H9 (cell line): ENCODE measurements around the gene RNF128. TPM values are rescaled to one million over a fixed set of nuclear protein-coding genes. Genes with fewer than 3 reads are reported as not detected.
"Not testable (repeated sequence)": the region's sequence is repeated elsewhere in the genome, so short reads cannot be mapped to it uniquely, and the experiment has no call there.

Experiments used
- DNase-seq: peaks from one replicate; pipeline ENCODE4 v3.0.0-alpha.2; 2017
- H2AFZ ChIP-seq: one replicate; pipeline ENCODE4 v1.6.1; 2013; ENCODE audit warnings: mild to moderate bottlenecking, low read length, control low read depth, moderate library complexity
- H2AK5ac ChIP-seq: 2 replicates; pipeline ENCODE4 v1.6.1; 2013; ENCODE audit warnings: low read length, control low read depth, mixed read lengths; ENCODE audit not compliant: insufficient read length
- H2BK120ac ChIP-seq: one replicate; pipeline ENCODE4 v1.6.1; 2013; ENCODE audit warnings: low read depth, mild to moderate bottlenecking, low read length, control low read depth, inconsistent platforms; ENCODE audit not compliant: poor library complexity, severe bottlenecking
- H2BK12ac ChIP-seq: 2 replicates; pipeline ENCODE4 v1.6.1; 2013; ENCODE audit warnings: low read length, control low read depth, mixed read lengths, low read depth; ENCODE audit not compliant: insufficient read length
- H2BK15ac ChIP-seq: 2 replicates; pipeline ENCODE4 v1.6.1; 2013; ENCODE audit warnings: low read depth, low read length, control low read depth
- H2BK20ac ChIP-seq: one replicate; pipeline ENCODE4 v1.6.1; 2013; ENCODE audit warnings: low read depth, mild to moderate bottlenecking, low read length, control low read depth, inconsistent platforms; ENCODE audit not compliant: poor library complexity, severe bottlenecking
- H2BK5ac ChIP-seq: 2 replicates; pipeline ENCODE4 v1.6.1; 2013; ENCODE audit warnings: low read length, control low read depth, mixed read lengths; ENCODE audit not compliant: insufficient read length
- H3K14ac ChIP-seq: 2 replicates; pipeline ENCODE4 v1.6.1; 2013; ENCODE audit warnings: low read length, control low read depth; ENCODE audit not compliant: insufficient read depth
- H3K18ac ChIP-seq: 2 replicates; pipeline ENCODE4 v1.6.1; 2013; ENCODE audit warnings: low read depth, mild to moderate bottlenecking, mixed read lengths, low read length, control low read depth; ENCODE audit not compliant: insufficient read length
- H3K23ac ChIP-seq: 2 replicates; pipeline ENCODE4 v1.6.1; 2013; ENCODE audit warnings: low read length, control low read depth, mixed read lengths, low read depth; ENCODE audit not compliant: insufficient read length
- H3K23me2 ChIP-seq: 2 replicates; pipeline ENCODE4 v1.6.1; 2013; ENCODE audit warnings: low read depth, mild to moderate bottlenecking, mixed read lengths, low read length, control low read depth; ENCODE audit not compliant: insufficient read length, poor library complexity, severe bottlenecking
- H3K27ac ChIP-seq: 2 replicates; pipeline ENCODE4 v1.5.1; 2013; ENCODE audit warnings: low read length, control low read depth, mixed read lengths, low read depth; ENCODE audit not compliant: insufficient read length
- H3K27me3 ChIP-seq: 2 replicates; pipeline ENCODE4 v1.6.1; 2013; ENCODE audit warnings: low read length, control low read depth, inconsistent platforms; ENCODE audit not compliant: insufficient read depth
- H3K4ac ChIP-seq: 2 replicates; pipeline ENCODE4 v1.6.1; 2013; ENCODE audit warnings: low read depth, mild to moderate bottlenecking, control low read depth, inconsistent platforms, low read length, moderate library complexity
- H3K4me1 ChIP-seq: 2 replicates; pipeline ENCODE4 v1.6.1; 2013; ENCODE audit warnings: low read length, control low read depth, inconsistent platforms; ENCODE audit not compliant: insufficient read depth
- H3K4me2 ChIP-seq: 2 replicates; pipeline ENCODE4 v1.6.1; 2013; ENCODE audit warnings: low read length, control low read depth, mixed read lengths; ENCODE audit not compliant: insufficient read length, insufficient read depth
- H3K56ac ChIP-seq: 2 replicates; pipeline ENCODE4 v1.6.1; 2013; ENCODE audit warnings: low read depth, mild to moderate bottlenecking, mixed read lengths, low read length, control low read depth; ENCODE audit not compliant: insufficient read length
- H3K79me1 ChIP-seq: 2 replicates; pipeline ENCODE4 v1.6.1; 2013; ENCODE audit warnings: low read depth, mild to moderate bottlenecking, moderate library complexity, low read length, control low read depth, inconsistent platforms; ENCODE audit not compliant: insufficient read depth, poor library complexity, severe bottlenecking
- H3K79me2 ChIP-seq: 2 replicates; pipeline ENCODE4 v1.6.1; 2013; ENCODE audit warnings: low read length, control low read depth, inconsistent platforms; ENCODE audit not compliant: insufficient read depth
- H3K9ac ChIP-seq: 2 replicates; pipeline ENCODE4 v1.6.1; 2013; ENCODE audit warnings: low read length, control low read depth, mixed read lengths; ENCODE audit not compliant: insufficient read length; ENCODE audit errors: extremely low read depth
- H3K9me3 ChIP-seq: one replicate; pipeline ENCODE4 v1.6.1; 2013; ENCODE audit warnings: low read depth, low read length, inconsistent platforms; ENCODE audit not compliant: control insufficient read depth
- H3T11ph ChIP-seq: one replicate; pipeline ENCODE4 v1.6.1; 2013; ENCODE audit warnings: mild to moderate bottlenecking, low read length, control low read depth, inconsistent platforms
- H4K20me1 ChIP-seq: one replicate; pipeline ENCODE4 v1.6.1; 2013; ENCODE audit not compliant: control insufficient read depth, insufficient read length, insufficient read depth
- H4K5ac ChIP-seq: 2 replicates; pipeline ENCODE4 v1.6.1; 2013; ENCODE audit warnings: low read depth, mild to moderate bottlenecking, mixed read lengths, low read length, control low read depth; ENCODE audit not compliant: insufficient read length
- H4K8ac ChIP-seq: replicated peaks from 2 replicates; pipeline ENCODE4 v1.6.1; 2013; ENCODE audit warnings: low read length, control low read depth, mixed read lengths, low read depth; ENCODE audit not compliant: insufficient read length
- H4K91ac ChIP-seq: 2 replicates; pipeline ENCODE4 v1.6.1; 2013; ENCODE audit warnings: low read depth, mild to moderate bottlenecking, moderate library complexity, mixed read lengths, low read length, control low read depth; ENCODE audit not compliant: insufficient read length
- H3K27ac Mint-ChIP-seq, 3 experiments: 2 replicates in 2 of 3; 3 replicates in 1 of 3; pipeline ENCODE4 v1.8.0; 2020 to 2021; ENCODE audit warnings: mixed read lengths in 3 of 3, mild to moderate bottlenecking in 1 of 3, moderate library complexity in 1 of 3
- H3K27me3 Mint-ChIP-seq: 2 replicates; pipeline ENCODE4 v1.8.0; 2021; ENCODE audit warnings: low read depth, mild to moderate bottlenecking, moderate library complexity, mixed read lengths
- H3K36me3 Mint-ChIP-seq, 3 experiments: 2 replicates in 2 of 3; 3 replicates in 1 of 3; pipeline ENCODE4 v1.8.0; 2020 to 2021; ENCODE audit warnings: low read depth in 3 of 3, mixed read lengths in 3 of 3; ENCODE audit not compliant: insufficient read depth in 1 of 3
- H3K4me1 Mint-ChIP-seq, 2 experiments: 2 replicates each; pipeline ENCODE4 v1.8.0; 2020; ENCODE audit warnings: mixed read lengths in 2 of 2
- H3K4me3 Mint-ChIP-seq, 2 experiments: 2 replicates in 1 of 2; 3 replicates in 1 of 2; pipeline ENCODE4 v1.8.0; 2020 to 2021; ENCODE audit warnings: mild to moderate bottlenecking in 2 of 2, mixed read lengths in 2 of 2, moderate library complexity in 1 of 2
- H3K9me3 Mint-ChIP-seq, 2 experiments: 2 replicates in 1 of 2; 3 replicates in 1 of 2; pipeline ENCODE4 v1.8.0; 2020; ENCODE audit warnings: mild to moderate bottlenecking in 2 of 2, mixed read lengths in 2 of 2, moderate library complexity in 1 of 2
- WGBS: extraction: QIAGEN DNeasy Blood & Tissue Kit; methylation state at CpG from one replicate; pipeline ENCODE4 v1.1.7; 2013; ENCODE audit warnings: missing lambda C conversion rate, low lambda C conversion rate, mixed read lengths; ENCODE audit not compliant: insufficient read length; ENCODE audit errors: extremely low coverage; 5-methylcytosine and 5-hydroxymethylcytosine counted together
- total RNA-seq: library from RNA; stranded (reverse); gene quantifications from 2 replicates; pipeline ENCODE4 v1.2.1, GENCODE V29; 2021

The RNF128 gene
- total RNA-seq, 1 experiment from 2014 or later: 0.13 TPM

DNA sequence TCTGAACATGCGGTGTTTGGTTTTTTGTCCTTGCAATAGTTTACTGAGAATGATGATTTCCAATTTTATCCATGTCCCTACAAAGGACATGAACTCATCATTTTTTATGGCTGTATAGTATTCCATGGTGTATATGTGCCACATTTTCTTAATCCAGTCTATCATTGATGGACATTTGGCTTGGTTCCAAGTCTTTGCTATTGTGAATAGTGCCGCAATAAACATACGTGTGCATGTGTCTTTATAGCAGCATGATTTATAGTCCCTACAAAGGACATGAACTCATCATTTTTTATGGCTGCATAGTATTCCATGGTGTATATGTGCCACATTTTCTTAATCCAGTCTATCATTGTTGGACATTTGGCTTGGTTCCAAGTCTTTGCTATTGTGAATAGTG, 87.6 kb downstream of the RNF128 start:
- H4K8ac ChIP-seq, H2BK15ac ChIP-seq, H3K9ac ChIP-seq, H2AFZ ChIP-seq, H4K20me1 ChIP-seq, H3K27me3 ChIP-seq, H3K4me3 Mint-ChIP-seq, H3K23ac ChIP-seq, DNase-seq, H3K23me2 ChIP-seq, H2BK120ac ChIP-seq, H3K9me3 ChIP-seq, H3K18ac ChIP-seq, H3K27me3 Mint-ChIP-seq, H3K14ac ChIP-seq, H2BK20ac ChIP-seq, H2BK12ac ChIP-seq, H4K5ac ChIP-seq, H3K4me2 ChIP-seq, H3K56ac ChIP-seq, H2AK5ac ChIP-seq, H3K79me1 ChIP-seq, H2BK5ac ChIP-seq, H3T11ph ChIP-seq, H3K27ac Mint-ChIP-seq, H3K79me2 ChIP-seq, H3K4me1 Mint-ChIP-seq, H3K4me1 ChIP-seq, H3K36me3 Mint-ChIP-seq, H4K91ac ChIP-seq, H3K4ac ChIP-seq, H3K27ac ChIP-seq: not testable (repeated sequence)
- peaks cover 2 to 36% of the 10 kb centered on the region in 2 experiments; a peak in 4 of 5 replicates for H3K9me3 Mint-ChIP-seq
- no CpG with 5 or more reads among the region's 3 CpGs for WGBS

Other genes with a start within 250 kb of the RNF128 start
- gene RADX, start 114.7 kb upstream of the RNF128 start, total RNA-seq: 1.5 and 1.6 TPM in 2 replicates
- 2.6 TPM in 2 replicates for gene TBC1D8B, start 76.0 kb downstream of the RNF128 start, total RNA-seq
- not detected in 2 replicates for gene RIPPLY1, start 176.6 kb downstream of the RNF128 start, total RNA-seq
- not detected in 2 replicates for gene CLDN2, start 193.7 kb downstream of the RNF128 start, total RNA-seq